SK-N-SH treated with all-trans-retinoic acid at 6 μM for 48 hours (cell line): ENCODE data around the gene HES3.

Experiments
- ATAC-seq: fragments of 200-7000 bp; cut with Tn5 transposase; 3 replicates; pipeline ENCODE4 v1.9.1; 2020; ENCODE audit warnings: mild to moderate bottlenecking, moderate library complexity
- ARNTL ChIP-seq: fragments of 450-650 bp; formaldehyde crosslinking; IDR thresholded peaks from 2 replicates; pipeline ENCODE4 v1.5.0; 2020; ENCODE audit warnings: low read depth, mild to moderate bottlenecking, moderate library complexity, borderline replicate concordance
- BACH2 ChIP-seq: fragments of 250-450 bp; sonication (Bioruptor Pico); IDR thresholded peaks from 2 replicates; pipeline ENCODE4 v1.9.0; 2021; ENCODE audit warnings: mild to moderate bottlenecking, borderline replicate concordance
- CREB5 ChIP-seq: fragments of 250-450 bp; sonication (Bioruptor Pico); IDR thresholded peaks from 2 replicates; pipeline ENCODE4 v1.5.1; 2020; ENCODE audit warnings: low read depth, mild to moderate bottlenecking, moderate library complexity
- CSDC2 ChIP-seq: fragments of 250-450 bp; sonication (Bioruptor Pico); IDR thresholded peaks from 2 replicates; pipeline ENCODE4 v1.5.0; 2020; ENCODE audit warnings: mild to moderate bottlenecking, moderate library complexity
- CSRNP3 ChIP-seq: fragments of 250-450 bp; sonication (Bioruptor Pico); IDR thresholded peaks from 2 replicates; pipeline ENCODE4 v1.5.1; 2021; ENCODE audit warnings: mild to moderate bottlenecking, moderate library complexity
- GLIS3 ChIP-seq: fragments of 250-450 bp; sonication (Bioruptor Pico); IDR thresholded peaks from 2 replicates; pipeline ENCODE4 v1.5.0; 2020; ENCODE audit warnings: mild to moderate bottlenecking, moderate library complexity
- ISL1 ChIP-seq: fragments of 250-450 bp; sonication (Bioruptor Pico); IDR thresholded peaks from 2 replicates; pipeline ENCODE4 v2.1.2; 2022; ENCODE audit warnings: mild to moderate bottlenecking, moderate library complexity
- OSR1 ChIP-seq: fragments of 250-450 bp; sonication (Bioruptor Pico); IDR thresholded peaks from 2 replicates; pipeline ENCODE4 v1.8.0; 2022; ENCODE audit warnings: moderate library complexity, mild to moderate bottlenecking, inconsistent platforms
- PATZ1 ChIP-seq: fragments of 250-450 bp; sonication (Bioruptor Pico); IDR thresholded peaks from 2 replicates; pipeline ENCODE4 v1.8.0; 2020; ENCODE audit warnings: mild to moderate bottlenecking, moderate library complexity, borderline replicate concordance
- POU6F1 ChIP-seq: fragments of 250-450 bp; sonication (Bioruptor Pico); IDR thresholded peaks from 2 replicates; pipeline ENCODE4 v1.8.0; 2021; ENCODE audit warnings: low read depth, mild to moderate bottlenecking, moderate library complexity, borderline replicate concordance
- RARB ChIP-seq: fragments of 250-450 bp; sonication (Bioruptor Pico); IDR thresholded peaks from 2 replicates; pipeline ENCODE4 v1.8.0; 2021; ENCODE audit warnings: mild to moderate bottlenecking, moderate library complexity
- SNAI2 ChIP-seq: fragments of 250-450 bp; sonication (Bioruptor Pico); IDR thresholded peaks from 2 replicates; pipeline ENCODE4 v1.5.0; 2020; ENCODE audit warnings: mild to moderate bottlenecking, moderate library complexity
- TCF4 ChIP-seq: fragments of 250-450 bp; sonication (Bioruptor Pico); IDR thresholded peaks from 2 replicates; pipeline ENCODE4 v1.8.0; 2021; ENCODE audit warnings: mild to moderate bottlenecking, moderate library complexity, borderline replicate concordance
- TOX ChIP-seq: fragments of 250-450 bp; sonication (Bioruptor Pico); IDR thresholded peaks from 2 replicates; pipeline ENCODE4 v1.8.0; 2021; ENCODE audit warnings: mild to moderate bottlenecking, moderate library complexity, borderline replicate concordance
- TSHZ2 ChIP-seq: fragments of 250-450 bp; sonication (Bioruptor Pico); IDR thresholded peaks from 2 replicates; pipeline ENCODE4 v1.5.0; 2020; ENCODE audit warnings: mild to moderate bottlenecking, moderate library complexity
- ZC3H10 ChIP-seq: fragments of 250-450 bp; sonication (Bioruptor Pico); IDR thresholded peaks from 2 replicates; pipeline ENCODE4 v1.5.1; 2021; ENCODE audit warnings: mild to moderate bottlenecking, moderate library complexity
- ZFP3 ChIP-seq: fragments of 250-450 bp; sonication (Bioruptor Pico); IDR thresholded peaks from 2 replicates; pipeline ENCODE4 v1.5.0; 2020; ENCODE audit warnings: mild to moderate bottlenecking, moderate library complexity
- ZNF565 ChIP-seq: fragments of 450-650 bp; formaldehyde crosslinking; conservative IDR thresholded peaks from 2 replicates; pipeline ENCODE4 v1.5.0; 2020; ENCODE audit warnings: low read depth, mild to moderate bottlenecking, moderate library complexity
- ZNF8 ChIP-seq: fragments of 450-650 bp; formaldehyde crosslinking; IDR thresholded peaks from 2 replicates; pipeline ENCODE4 v1.5.0; 2020; ENCODE audit warnings: mild to moderate bottlenecking, moderate library complexity

The HES3 gene

GRCh38 chr1:6224718-6225117 is 19.3 kb upstream of the HES3 start:
- no peak for ATAC-seq
- no peak for TF ChIP-seq BACH2 (CRISPR knock-in tag)
- no peak for TF ChIP-seq CREB5 (CRISPR knock-in tag)
- no peak for TF ChIP-seq ZC3H10 (CRISPR knock-in tag)
- TF ChIP-seq ZNF565 (CRISPR knock-in tag) = no peak
- no peak for TF ChIP-seq ARNTL
- TF ChIP-seq TCF4 (CRISPR knock-in tag) = no peak
- no peak for TF ChIP-seq PATZ1 (CRISPR knock-in tag)
- TF ChIP-seq TOX (CRISPR knock-in tag) = no peak
- no peak for TF ChIP-seq ZNF8
- TF ChIP-seq ZFP3 (CRISPR knock-in tag) = no peak
- no peak for TF ChIP-seq RARB (CRISPR knock-in tag)
- no peak for TF ChIP-seq GLIS3 (CRISPR knock-in tag)
- TF ChIP-seq POU6F1 = no peak
- no peak for TF ChIP-seq CSDC2 (CRISPR knock-in tag)

GRCh38 chr1:6225651-6226050 is 18.3 kb upstream of the HES3 start:
- TF ChIP-seq SNAI2 (no peak), GLIS3 (CRISPR knock-in tag) (no peak), TCF4 (CRISPR knock-in tag) (no peak), OSR1 (CRISPR knock-in tag) (no peak)
- no peak for ATAC-seq

GRCh38 chr1:6233376-6233775 is 10.6 kb upstream of the HES3 start:
- TF ChIP-seq POU6F1 = no peak
- TF ChIP-seq PATZ1 (CRISPR knock-in tag) = no peak
- no peak for TF ChIP-seq SNAI2
- no peak for TF ChIP-seq CSRNP3
- no peak for TF ChIP-seq RARB (CRISPR knock-in tag)
- TF ChIP-seq GLIS3 (CRISPR knock-in tag) = no peak
- no peak for TF ChIP-seq ISL1 (CRISPR knock-in tag)
- TF ChIP-seq CREB5 (CRISPR knock-in tag) = no peak
- TF ChIP-seq OSR1 (CRISPR knock-in tag) = no peak
- TF ChIP-seq ZFP3 (CRISPR knock-in tag) = no peak
- no peak for TF ChIP-seq TSHZ2 (CRISPR knock-in tag)
- TF ChIP-seq, all 23 proteins: peak for 0
- ATAC-seq = no peak
